GM21737 (cell line): Measurements from ENCODE around the gene RTN4RL1.

Experiments
- ATAC-seq: cut with Tn5 transposase; IDR thresholded peaks from one replicate; pipeline ENCODE4 v1.9.1; 2021; ENCODE audit warnings: mild to moderate bottlenecking, moderate library complexity; ENCODE audit not compliant: unreplicated experiment

Gene RTN4RL1

DNA sequence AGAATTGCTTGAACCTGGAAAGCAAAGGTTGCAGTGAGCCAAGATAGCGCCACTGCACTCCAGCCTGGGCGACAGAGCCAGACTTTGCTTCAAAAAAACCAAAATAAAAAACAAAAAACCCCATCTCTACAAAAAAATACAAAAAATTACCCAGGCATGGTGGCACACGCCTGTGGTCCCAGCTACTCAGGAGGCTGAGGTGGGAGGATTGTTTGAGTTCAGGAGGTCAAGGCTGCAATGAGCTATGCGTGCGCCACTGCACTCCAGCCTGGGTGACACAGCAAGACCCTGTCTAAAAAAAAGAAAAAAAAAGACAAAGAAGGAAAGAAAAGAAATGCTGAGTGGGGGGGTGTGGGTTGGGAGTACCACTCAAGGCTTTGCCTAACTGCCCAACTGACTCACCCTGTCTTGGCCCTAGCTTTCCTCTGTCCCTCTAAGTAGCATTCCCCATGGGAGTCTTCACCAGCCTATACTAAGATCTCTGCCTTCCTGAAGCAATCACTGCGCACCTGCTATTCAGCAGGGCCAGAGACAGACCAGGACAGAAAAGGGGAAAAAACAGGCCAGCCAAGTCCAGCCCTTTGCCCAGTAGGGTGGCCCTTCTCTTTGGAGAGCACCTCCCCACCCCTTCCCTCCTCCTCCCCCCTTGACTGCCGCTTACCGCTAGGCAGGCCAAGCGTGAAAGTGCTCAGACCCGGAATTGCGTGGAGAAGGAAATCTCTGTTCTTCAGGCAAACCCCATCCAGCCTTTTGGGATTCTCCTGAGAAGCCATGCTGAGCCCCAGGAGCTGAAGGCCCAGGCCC lies 45.8 kb downstream of the RTN4RL1 start:
- no peak for ATAC-seq

DNA sequence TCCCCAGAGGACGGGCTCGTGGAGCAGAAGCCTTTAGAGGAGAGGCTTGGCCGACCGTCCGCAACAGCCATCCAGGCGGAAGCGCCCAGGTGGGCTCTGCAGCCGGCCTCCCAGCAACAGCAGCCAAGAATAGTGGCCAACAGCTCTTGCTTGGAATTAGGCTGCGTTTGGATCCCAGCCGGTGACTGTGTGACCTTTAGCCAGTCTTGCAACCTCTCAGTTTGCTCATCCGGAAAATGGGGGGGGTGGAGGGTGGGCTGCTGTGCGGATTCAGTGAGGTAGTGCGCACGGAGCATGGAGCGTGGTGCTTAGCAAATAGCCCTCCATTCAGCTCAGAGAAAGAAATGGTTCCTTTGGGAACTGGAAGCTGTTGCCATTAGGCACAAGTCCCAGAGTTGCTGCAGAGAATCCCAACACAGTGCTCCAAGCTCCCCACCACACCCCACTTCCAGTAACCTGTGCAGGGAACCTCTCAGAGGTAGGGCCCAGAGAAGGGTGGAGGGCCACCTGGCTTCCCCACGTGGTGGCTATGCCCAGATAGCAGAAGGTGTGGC lies 46.7 kb downstream of the RTN4RL1 start:
- no peak for ATAC-seq

DNA sequence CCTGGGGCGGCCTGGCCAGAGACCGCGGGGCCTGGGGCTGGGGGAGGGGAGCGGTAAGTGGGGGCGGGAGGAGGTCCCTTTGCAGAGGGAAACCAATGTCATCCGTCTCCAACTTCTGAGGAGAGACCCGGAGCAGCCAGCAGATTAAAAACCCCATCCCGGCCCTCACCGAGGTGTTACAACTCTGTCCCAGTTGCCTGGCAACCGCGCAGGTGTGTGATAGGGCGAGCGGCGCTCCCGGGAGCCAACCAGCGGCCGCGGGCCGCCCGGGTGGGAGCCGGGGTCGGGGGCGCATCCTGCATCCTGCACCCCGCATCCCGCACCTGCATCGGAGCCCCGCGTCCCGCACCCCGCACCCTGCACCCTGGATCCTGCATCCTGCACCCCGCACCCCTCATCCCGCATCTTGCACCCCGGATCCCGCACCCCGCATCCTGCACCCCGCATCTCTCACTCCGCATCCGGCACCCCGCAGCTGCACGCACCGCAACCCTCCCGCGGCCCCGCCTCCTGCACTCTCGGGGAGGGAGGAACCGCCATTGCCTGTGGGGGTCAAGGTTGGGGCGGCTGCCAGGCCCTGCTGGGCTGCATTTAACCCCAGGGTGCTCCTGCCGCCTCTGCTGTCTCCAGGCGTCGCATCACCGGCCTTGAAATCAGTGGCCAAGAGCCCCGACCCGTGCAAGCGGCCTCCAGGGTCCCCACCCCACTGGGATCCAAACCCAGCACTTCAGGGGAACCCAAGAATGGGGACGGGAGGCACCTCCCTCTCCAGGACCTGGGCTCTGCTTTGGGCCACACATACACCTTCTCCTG lies 47.3 kb downstream of the RTN4RL1 start:
- ATAC-seq: no peak

DNA sequence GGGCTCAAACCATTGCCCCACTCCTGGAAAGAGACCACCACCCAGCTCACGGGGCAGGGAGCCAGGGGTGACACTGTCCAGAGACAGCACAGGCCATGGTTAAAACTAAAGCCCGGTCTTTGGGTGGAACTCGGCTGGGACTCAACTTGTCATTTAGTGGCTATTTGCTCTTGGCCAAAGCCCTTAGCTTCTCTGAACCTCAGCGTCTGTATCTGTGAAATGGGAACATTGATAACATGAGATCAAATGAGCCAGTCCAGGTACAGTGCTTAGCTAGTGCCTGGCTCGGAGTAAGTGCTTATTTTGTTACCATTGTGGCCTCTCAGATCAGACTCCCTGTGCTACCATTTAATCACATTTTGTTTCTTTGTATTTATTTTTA lies 48.5 kb downstream of the RTN4RL1 start:
- ATAC-seq: no peak

DNA sequence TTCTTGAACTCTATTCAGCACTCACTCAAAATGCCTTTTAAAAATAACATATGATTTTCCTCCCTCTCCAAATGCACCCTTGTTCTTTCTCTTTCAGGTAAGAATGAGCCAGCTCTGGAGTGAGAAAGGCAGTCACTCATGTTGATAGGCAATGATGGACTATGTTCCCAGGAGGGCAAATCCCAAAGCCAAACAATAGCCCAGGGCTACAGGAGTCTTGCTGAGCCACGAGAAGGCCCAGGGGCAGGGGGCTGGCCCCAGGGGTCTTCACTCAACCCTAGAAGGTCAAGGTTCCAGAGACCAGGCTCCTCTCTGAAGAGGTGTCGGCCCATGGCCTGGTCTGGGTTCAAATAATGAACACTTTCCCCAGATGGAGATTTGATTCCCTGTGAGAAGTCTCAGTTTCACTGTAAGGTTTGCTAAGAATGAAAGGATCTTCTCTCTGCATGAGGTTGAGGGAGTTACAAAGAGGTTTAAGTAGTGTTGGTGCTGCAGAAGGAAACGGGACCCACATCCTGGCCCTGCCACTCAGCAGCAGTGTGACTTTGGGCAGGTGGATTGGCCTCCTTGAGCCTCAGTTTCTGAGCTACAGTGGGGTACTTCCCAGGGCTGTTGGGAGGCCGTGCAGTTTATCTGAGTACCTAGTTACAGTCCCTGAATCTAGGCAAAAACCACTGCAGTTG lies 49.0 kb downstream of the RTN4RL1 start:
- no peak for ATAC-seq

DNA sequence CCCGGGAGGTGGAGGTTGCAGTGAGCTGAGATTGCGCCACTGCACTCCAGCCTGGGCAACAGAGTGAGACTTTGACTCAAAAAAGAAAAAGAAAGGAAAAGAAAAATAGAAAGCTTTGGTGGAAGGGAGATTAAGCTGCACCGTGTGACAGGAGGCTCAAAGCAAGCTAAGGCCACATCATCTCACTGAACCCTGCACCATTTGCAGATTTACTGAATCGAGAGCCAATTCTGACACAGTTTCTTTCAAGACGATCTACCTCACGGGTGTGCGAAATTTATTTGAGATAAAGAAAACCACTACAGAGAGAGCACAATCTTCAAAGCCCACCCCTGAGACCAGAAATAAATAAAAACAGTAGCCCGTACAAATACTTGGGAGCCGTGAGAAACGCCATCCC lies 49.6 kb downstream of the RTN4RL1 start:
- ATAC-seq: no peak

DNA sequence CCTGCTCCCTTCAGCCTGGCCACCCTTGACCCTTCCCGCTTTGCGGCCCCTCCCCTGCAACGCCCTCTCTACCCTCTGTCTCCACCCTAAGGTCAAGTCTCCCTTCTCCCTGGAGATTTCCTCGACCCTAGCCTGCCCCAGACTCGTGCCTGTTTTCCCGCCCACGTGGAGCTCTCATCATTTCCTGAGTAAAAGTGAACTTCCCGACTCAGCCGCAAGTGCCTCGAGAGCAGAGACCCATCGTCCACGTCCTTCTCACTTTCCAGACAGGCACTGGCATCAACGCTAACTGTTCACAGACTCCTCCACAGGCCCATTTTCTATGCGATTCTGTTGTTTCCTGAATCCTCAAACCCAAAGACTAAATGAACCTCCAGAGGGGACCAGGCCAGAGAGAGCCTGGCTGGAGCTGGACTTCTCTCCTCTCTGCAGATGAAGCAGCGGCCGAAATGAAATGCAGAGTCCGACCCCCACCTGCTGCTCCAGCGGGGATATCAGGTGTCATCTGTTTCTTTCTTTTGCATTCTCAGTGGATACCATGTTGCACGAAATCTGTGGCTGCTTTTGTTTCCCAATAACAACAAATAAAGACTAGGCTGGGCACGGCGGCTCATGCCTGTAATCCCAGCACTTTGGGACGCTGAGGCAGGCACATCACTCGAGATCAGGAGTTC lies 52.5 kb downstream of the RTN4RL1 start:
- no peak for ATAC-seq

DNA sequence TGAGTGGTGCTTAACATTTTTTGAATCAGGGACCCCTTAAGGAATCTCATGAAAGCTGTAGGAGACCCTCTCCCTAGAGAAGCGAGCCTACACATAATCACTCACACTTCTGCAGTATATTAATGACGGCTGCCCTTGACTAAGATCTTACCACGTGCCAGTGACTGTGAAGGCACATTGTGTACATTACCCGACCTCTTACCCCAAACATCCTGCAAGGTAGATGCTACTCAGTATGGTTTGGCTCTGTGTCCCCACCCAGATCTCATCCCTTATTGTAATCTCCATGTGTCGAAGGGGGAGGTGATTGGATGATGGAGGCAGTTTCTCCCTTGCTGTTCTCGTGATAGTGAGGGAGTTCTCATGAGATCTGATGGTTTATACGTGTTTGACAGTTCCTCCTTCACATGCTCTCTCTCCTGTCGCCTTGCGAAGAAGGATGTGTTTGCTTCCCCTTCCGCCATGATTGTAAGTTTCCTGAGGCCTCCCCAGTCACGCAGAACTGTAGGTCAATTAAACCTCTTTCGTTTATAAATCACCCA lies 54.2 kb downstream of the RTN4RL1 start:
- no peak for ATAC-seq

DNA sequence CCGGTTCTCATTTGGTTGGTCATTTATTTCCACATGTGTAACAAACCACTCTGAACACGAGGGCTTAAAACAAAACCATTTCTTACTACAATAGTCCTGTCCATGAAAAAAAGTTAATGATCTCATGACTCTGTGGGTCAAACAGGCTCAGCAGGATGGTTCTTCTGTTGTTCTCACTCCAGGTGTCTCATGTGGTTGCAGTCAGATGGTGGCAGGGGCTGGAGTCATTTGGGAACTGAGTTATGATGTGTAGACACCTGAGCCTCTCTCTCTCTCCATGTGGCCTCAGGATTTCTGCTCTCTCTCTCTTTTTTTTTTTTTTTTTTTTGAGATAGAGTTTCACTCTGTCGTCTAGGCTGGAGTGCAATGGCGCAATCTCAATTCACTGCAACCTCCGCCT lies 55.4 kb downstream of the RTN4RL1 start:
- ATAC-seq: no peak

DNA sequence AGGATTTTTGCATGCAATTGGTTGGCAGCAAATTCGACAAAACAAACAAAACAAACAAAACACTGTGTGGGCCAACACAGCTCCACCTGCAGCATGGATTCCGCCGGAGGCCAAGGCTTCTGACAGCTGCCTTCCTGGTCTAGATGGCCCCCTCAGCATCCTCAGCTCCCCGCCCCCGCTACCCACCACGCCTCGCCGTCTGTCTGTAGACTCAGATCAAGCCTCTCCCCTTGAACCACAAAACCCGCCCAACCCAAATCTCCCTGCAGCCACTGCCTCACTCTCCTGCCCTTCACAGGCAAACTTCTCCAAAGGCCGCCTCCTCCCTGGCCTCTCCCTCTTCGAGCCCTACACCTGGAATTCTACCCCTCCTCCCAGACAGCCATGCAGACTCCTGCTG lies 57.9 kb downstream of the RTN4RL1 start:
- no peak for ATAC-seq

DNA sequence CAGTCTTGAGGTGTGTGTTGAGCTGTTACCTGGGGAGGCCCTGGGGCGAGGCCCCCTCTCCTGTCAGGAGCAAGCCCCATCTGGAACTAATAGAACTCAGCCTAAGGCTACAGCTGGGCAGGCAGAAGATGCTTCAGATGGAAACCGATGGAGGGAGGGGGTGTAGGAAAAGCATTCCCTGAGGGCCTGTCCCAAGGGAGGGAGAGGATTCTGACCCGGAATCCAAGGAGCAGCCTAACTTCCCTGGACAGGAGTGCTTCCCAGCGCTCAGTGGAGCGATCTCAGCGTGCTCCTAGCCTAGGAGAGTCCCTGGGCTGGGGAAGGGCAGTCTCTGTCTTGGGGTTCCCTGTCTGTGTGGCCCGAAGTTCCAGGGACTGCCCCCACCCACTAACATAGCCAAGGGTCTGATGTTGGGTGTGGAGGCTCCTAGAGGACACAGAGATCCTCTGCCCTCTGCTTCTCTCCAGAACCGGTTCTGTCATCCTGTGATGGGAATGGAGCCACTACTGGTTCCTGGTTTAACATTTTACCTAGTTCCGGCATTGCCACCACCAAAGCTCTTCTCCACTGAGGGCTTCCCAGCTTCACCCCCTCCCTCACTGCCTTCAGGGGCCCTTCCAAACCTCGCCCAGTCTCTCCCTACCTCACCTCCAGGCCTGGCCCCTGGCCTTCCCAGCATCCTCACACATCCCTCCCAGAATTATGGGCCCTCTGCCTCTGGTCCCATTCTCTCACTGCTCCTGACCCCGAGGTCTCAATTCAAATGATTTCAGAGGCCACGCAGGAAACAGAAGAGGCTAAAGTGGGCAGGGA lies 58.7 kb downstream of the RTN4RL1 start:
- no peak for ATAC-seq

DNA sequence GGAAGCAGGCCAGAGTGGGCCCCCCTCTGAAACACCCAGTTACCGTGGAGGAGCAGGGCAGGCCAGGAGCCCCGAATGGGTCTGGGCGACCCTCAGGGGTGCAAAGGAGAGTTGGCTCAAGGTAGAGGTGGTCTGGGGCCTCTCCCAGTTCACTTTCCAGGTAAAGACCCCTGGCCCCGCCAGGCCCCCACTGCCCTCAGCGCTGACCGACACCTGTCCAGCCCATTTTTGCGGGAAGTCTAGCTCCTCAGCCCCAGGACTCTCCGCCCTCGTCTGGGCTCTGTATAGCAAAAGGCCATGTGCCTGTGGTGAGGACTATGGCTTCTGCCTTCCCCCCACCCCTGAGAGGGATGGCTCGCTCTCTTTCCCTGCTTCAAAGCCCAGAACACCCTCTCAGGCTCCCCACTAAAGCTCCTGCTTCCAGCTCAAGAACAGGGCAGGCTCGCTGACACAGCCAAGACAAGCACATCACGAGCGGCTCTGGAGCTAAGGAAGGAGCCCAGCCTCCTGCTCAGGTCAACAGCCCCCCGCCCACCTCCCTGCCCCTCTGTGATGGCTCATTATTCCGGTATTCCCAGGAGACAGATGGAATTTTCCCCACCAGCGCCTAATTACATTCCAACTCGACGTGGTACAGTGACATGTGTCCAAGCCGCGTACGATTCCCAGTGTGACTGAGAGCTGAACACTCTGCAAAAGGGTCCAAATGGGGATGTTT lies 59.4 kb downstream of the RTN4RL1 start:
- ATAC-seq: no peak

DNA sequence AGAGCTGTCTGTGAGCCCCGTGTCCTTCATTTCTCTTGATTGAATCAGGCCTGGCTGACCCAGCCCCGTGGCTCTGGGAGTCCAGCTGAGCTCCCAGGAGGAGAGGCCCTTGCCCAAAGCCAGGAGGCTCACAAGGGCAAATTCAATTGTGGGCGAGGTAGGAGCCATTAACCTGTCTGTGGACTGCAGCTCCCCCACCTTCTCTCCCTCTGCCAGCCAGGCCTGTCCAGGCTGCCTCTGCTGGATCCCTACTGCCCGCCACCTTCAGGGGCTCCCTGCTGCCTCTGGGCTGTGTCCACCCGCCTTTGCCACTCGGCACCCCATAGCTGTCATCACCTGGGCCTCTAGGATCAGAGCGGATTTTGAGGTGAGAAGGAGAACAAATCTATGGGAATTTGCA lies 61.9 kb downstream of the RTN4RL1 start:
- ATAC-seq: no peak

DNA sequence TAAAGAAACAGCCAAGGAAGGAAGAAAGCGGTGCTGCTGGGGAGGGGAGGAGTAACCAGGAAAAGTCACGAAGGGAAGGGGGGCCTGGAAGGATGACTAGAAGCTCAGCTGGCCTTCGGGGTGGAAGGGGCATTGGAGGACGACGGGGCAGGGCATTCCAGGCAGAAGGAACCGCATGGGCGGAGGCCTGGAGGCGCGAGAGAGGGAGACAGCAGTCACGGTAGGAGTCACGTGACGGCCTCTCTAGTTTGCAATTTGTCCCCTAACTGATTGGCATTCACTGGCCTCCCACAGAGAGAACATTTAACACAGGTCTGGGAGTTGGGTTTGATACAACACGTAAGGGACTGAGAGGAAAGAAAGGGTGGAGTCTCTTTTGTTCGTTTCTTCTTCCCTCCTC lies 63.9 kb downstream of the RTN4RL1 start:
- no peak for ATAC-seq

DNA sequence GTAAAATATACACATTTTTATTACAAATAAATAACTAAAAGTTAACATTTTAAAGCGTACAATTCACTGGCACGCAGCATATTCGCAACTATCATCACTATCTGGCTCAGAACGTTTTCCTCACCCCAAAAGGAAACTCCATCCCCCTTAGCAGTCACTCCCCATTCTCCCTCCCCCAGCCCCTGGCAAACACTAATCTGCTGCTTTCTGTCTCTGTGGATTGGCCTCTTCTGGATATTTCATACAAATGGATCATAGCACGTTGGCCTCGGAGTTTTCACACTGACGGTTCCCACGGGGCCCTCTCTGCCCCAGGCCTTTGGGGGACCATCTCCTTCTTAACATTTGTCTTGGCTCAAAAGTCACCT lies 64.6 kb downstream of the RTN4RL1 start:
- no peak for ATAC-seq

DNA sequence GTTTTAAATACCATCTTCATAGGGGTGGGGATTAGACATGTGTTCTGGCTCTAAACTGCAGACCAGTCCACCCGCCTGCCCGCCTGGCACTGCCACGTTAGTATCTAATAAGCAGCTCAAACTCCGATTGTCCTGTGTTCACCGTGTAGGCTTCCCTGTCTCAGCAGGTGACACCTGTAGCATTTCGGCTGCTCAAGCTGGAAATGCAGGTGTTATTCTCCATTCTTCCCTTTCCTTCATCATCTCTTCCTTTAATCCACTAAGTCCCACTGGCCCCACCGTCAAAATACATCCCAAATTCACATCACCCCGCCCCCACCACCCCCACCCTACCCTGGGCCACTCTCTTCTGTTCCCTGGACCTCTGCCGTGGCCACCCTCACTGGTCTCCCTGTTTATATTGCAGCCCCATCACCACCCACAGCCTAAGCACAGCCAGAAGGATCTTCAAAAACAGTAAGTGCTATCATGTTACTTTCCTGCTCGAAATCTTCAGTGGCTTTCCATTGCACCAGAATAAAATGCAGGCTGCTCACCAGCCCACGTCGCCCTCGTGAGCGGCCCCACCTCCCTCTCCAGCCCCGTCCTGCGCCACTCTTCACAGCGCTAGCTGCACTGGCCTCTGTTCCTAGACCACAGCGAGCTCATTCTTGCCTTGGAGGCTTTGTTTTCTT lies 65.1 kb downstream of the RTN4RL1 start:
- no peak for ATAC-seq

DNA sequence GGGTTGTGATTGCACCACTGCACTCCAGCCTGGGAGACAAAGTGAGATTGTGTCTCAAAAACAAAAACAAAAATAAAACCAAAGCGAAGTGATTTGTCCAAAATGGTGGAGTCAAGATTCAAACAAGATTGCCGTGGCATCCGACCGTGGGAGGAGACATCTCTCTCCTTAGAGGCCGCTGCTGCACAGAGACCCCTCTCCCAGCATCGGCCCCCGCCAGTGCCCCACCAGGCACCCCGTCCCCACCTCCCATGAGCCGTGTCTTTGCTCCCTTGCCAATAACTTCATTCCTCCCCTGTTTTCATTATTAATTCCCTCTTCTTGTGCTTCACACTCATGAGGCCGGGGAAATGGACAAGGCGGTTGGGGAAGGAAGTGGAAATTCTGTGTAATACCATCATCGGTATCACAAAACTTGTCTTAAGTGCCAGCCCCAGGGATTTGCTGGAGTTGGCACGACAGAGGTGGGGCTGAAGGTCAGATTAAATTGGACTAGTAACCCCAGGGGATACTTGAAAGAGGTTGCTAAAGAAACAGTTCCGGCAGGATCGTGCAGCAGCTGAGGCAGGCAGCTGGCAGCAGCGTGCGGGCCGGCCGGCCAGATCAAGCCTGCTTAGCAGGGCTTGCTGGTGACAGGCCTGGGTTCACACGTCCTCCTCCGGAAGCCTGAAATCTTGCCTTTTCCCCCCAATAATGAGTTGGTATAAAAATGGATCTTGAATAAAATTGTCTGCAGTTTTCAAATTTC lies 66.8 kb downstream of the RTN4RL1 start:
- ATAC-seq: no peak

DNA sequence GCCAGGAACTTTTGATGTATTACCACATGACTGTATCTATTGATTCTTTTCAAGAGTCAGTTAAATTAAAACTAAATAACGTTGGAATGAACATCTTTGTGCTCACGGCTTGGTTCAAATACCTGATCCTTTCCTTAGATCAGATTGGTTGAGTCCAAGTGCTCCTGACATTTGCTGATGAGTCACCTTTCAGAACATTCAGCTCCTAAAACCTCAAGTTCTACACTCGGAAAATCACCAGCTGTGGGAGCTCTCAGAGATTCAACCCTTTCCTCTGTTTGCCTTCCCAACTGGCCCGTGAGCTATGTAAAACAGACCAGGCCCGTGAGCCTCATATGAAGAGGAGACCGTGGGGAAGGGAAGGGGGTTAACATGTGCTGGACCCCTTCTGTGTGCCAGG lies 68.1 kb downstream of the RTN4RL1 start:
- no peak for ATAC-seq
